GM21360 (cell line): Measurements from ENCODE around the gene APOL3.
"Not testable (repeated sequence)": the region's sequence is repeated elsewhere in the genome, so short reads cannot be mapped to it uniquely, and the experiment has no call there.

Experiments used
- ATAC-seq: cut with Tn5 transposase; IDR thresholded peaks from one replicate; pipeline ENCODE4 v1.9.1; 2021; ENCODE audit warnings: mild to moderate bottlenecking, moderate library complexity; ENCODE audit not compliant: unreplicated experiment

The APOL3 gene

GRCh38 chr22:36193577-36193976 lies 33.0 kb upstream of the APOL3 start:
- no peak for ATAC-seq

GRCh38 chr22:36193171-36193570 lies 32.6 kb upstream of the APOL3 start:
- ATAC-seq: no peak

- ATAC-seq: no peak
These were observed 32.0 kb upstream of the APOL3 start for GRCh38 chr22:36192542-36192941.

- no peak for ATAC-seq
These were observed 30.7 kb upstream of the APOL3 start for GRCh38 chr22:36191106-36191836.

- not testable (repeated sequence) for ATAC-seq
These were observed 27.3 kb upstream of the APOL3 start for GRCh38 chr22:36187862-36188261.

GRCh38 chr22:36185828-36186624 lies 25.5 kb upstream of the APOL3 start:
- no peak for ATAC-seq

GRCh38 chr22:36184433-36185025 lies 24.0 kb upstream of the APOL3 start:
- no peak for ATAC-seq

GRCh38 chr22:36183446-36183845 lies 22.9 kb upstream of the APOL3 start:
- ATAC-seq: no peak

- ATAC-seq: no peak
These were observed 22.3 kb upstream of the APOL3 start for GRCh38 chr22:36182857-36183256.

- ATAC-seq: no peak
These were observed 21.5 kb upstream of the APOL3 start for GRCh38 chr22:36182056-36182455.

GRCh38 chr22:36180928-36181327 lies 20.4 kb upstream of the APOL3 start:
- ATAC-seq: no peak

- no peak for ATAC-seq
These were observed 19.7 kb upstream of the APOL3 start for GRCh38 chr22:36180038-36180880.

- no peak for ATAC-seq
These were observed 16.6 kb upstream of the APOL3 start for GRCh38 chr22:36177160-36177559.

GRCh38 chr22:36175892-36176291 lies 15.3 kb upstream of the APOL3 start:
- no peak for ATAC-seq

- ATAC-seq: no peak
These were observed 11.4 kb upstream of the APOL3 start for GRCh38 chr22:36171941-36172340.

- no peak for ATAC-seq
These were observed 6.1 kb upstream of the APOL3 start for GRCh38 chr22:36166518-36167220.

GRCh38 chr22:36166086-36166485 lies 5.5 kb upstream of the APOL3 start:
- no peak for ATAC-seq

GRCh38 chr22:36165141-36165540 lies 4.6 kb upstream of the APOL3 start:
- no peak for ATAC-seq

GRCh38 chr22:36164621-36165020 lies 4.1 kb upstream of the APOL3 start:
- ATAC-seq: no peak

GRCh38 chr22:36163497-36163896 lies 2.9 kb upstream of the APOL3 start:
- no peak for ATAC-seq
